ENCODE data around the gene STXBP6. TPM values are rescaled to one million over a fixed set of nuclear protein-coding genes. Genes with fewer than 3 reads are reported as not detected.

Gene STXBP6
- total RNA-seq, 1 experiment from 2014 or later = not detected

GRCh38 chr14:24831677-24832076 is 218.3 kb downstream of the STXBP6 start:
- intact Hi-C loops (cut with micrococcal nuclease; ENCODE audit: unreplicated experiment) (no loop called here), in situ Hi-C loops (cut with HindIII; ENCODE audit: low pct_unique_long_range_greater_than_20kb, low sequenced_read_pairs) (no loop called here)
- TF ChIP-seq, protein P1, sequence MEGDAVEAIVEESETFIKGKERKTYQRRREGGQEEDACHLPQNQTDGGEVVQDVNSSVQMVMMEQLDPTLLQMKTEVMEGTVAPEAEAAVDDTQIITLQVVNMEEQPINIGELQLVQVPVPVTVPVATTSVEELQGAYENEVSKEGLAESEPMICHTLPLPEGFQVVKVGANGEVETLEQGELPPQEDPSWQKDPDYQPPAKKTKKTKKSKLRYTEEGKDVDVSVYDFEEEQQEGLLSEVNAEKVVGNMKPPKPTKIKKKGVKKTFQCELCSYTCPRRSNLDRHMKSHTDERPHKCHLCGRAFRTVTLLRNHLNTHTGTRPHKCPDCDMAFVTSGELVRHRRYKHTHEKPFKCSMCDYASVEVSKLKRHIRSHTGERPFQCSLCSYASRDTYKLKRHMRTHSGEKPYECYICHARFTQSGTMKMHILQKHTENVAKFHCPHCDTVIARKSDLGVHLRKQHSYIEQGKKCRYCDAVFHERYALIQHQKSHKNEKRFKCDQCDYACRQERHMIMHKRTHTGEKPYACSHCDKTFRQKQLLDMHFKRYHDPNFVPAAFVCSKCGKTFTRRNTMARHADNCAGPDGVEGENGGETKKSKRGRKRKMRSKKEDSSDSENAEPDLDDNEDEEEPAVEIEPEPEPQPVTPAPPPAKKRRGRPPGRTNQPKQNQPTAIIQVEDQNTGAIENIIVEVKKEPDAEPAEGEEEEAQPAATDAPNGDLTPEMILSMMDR (IDR thresholded peaks at IDR 0.05) = no peak
- TF ChIP-seq POLR2AphosphoS5 (IDR thresholded peaks at IDR 0.05; ENCODE audit: low read depth, low read length) = no peak
- TF ChIP-seq REST (IDR thresholded peaks at IDR 0.05; ENCODE audit: insufficient read depth in 1 of 2, low read depth in 2 of 2, low read length in 1 of 2) = no peak
- no peak for TF ChIP-seq TCF7L2 (IDR thresholded peaks at IDR 0.05; ENCODE audit: low read depth, low read length)
- no peak for TF ChIP-seq SIN3A (IDR thresholded peaks at IDR 0.05; ENCODE audit: borderline replicate concordance, insufficient read depth, low read depth, low read length)
- POLR2A ChIA-PET = no interaction called here
- no peak overlapping the region for H3K27ac ChIP-seq (ENCODE audit: low read length)
- no TSS peak for BruUV-seq (replicated peaks)
- H3K4me1 ChIP-seq (ENCODE audit: control insufficient read depth, insufficient read depth, low read length) = no peaks in the 10 kb centered on the region
- H3K36me3 ChIP-seq (ENCODE audit: control insufficient read depth, insufficient read depth, low read length) = no peaks in the 10 kb centered on the region
- ATAC-seq = no peak
- no peak for DNase-seq (ENCODE audit: low read depth, low spot score)
- no peaks in the 10 kb centered on the region for H3K27me3 ChIP-seq (ENCODE audit: control insufficient read depth, insufficient read depth, low read length)
- CTCF ChIA-PET = no interaction called here
- H3K9me3 ChIP-seq (ENCODE audit: control insufficient read depth, insufficient read depth, low read depth, low read length) = no peaks in the 10 kb centered on the region
- H3K4me3 ChIP-seq (ENCODE audit: low read depth in 2 of 2, low read length in 2 of 2) = no peak overlapping the region

DNA sequence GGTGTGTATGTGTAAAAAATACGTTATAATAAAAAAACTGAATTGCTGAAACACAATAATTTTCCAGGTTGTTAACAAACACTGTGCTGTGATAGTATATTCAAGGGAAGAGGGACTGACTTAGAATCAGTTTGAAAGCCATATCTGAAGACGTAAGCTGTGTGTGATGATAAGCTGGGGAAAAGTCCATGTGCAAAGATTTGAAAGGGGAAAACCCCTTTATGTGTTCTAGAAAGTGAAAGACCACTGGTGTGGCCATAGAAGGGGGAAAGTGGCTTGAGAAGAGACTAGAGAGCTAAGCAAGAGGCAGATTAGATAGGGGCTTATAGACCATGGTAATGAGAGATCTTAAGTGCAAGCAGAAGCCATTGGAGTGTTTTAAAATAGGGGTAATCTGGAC is 220.1 kb downstream of the STXBP6 start:
- CTCF ChIA-PET = interaction anchor here (0.6 kb wide), 1 partner anchor 1175 kb away, joined by 4 read pairs; no protein-coding TSS in a partner anchor
- POLR2A ChIA-PET = no interaction called here
- no TSS peak for BruUV-seq (replicated peaks)

More for the DNA sequence above, 220.1 kb downstream of the STXBP6 start:
- DNase-seq (ENCODE audit: low read depth, low spot score) (no peak), ATAC-seq (no peak)
- no peaks in the 10 kb centered on the region for H3K36me3 ChIP-seq (ENCODE audit: control insufficient read depth, insufficient read depth, low read length)
- in situ Hi-C loops (cut with HindIII; ENCODE audit: low pct_unique_long_range_greater_than_20kb, low sequenced_read_pairs) (no loop called here), intact Hi-C loops (cut with micrococcal nuclease; ENCODE audit: unreplicated experiment) (no loop called here)
- H3K4me1 ChIP-seq (ENCODE audit: control insufficient read depth, insufficient read depth, low read length) = no peaks in the 10 kb centered on the region
- no peaks in the 10 kb centered on the region for H3K9me3 ChIP-seq (ENCODE audit: control insufficient read depth, insufficient read depth, low read depth, low read length)
- TF ChIP-seq POLR2AphosphoS5 (IDR thresholded peaks at IDR 0.05; ENCODE audit: low read depth, low read length) (no peak), TCF7L2 (IDR thresholded peaks at IDR 0.05; ENCODE audit: low read depth, low read length) (no peak), REST (IDR thresholded peaks at IDR 0.05; ENCODE audit: insufficient read depth in 1 of 2, low read depth in 2 of 2, low read length in 1 of 2) (no peak), SIN3A (IDR thresholded peaks at IDR 0.05; ENCODE audit: borderline replicate concordance, insufficient read depth, low read depth, low read length) (no peak)
- TF ChIP-seq, protein P1 (IDR thresholded peaks at IDR 0.05) = no peak
- H3K27ac ChIP-seq (ENCODE audit: low read length) = no peak overlapping the region
- H3K27me3 ChIP-seq (ENCODE audit: control insufficient read depth, insufficient read depth, low read length) = no peaks in the 10 kb centered on the region
- H3K4me3 ChIP-seq (ENCODE audit: low read depth in 2 of 2, low read length in 2 of 2) = no peak overlapping the region
